IMR-90 (cell line): Measurements from ENCODE around the gene SPTLC3. TPM values are rescaled to one million over a fixed set of nuclear protein-coding genes. Genes with fewer than 3 reads are reported as not detected.

Experiments
- ATAC-seq: fragments of 200-7000 bp; cut with Tn5 transposase; 2 replicates; pipeline ENCODE4 v1.9.1; 2020; ENCODE audit warnings: low read depth, mild to moderate bottlenecking, moderate library complexity
- BruUV-seq: library from RNA; stranded (reverse); fragments of 400-500 nt; replicated peaks from 2 replicates; lab custom pipeline; 2021; lab: Mats Ljungman, UMichigan
- CTCF ChIA-PET: fragments of 300-600 bp; formaldehyde crosslinking; extraction: SDS; loops from one replicate; lab custom pipeline; 2021; ENCODE audit warnings: antibody characterized with exemption; lab: Yijun Ruan, JAX
- POLR2A ChIA-PET: fragments of 300-600 bp; sonication (Branson Sonifier 250); formaldehyde crosslinking; loops from one replicate; lab custom pipeline; 2022; ENCODE audit warnings: antibody characterized with exemption; ENCODE audit not compliant: unreplicated experiment; lab: Charles Lee
- DNase-seq: peaks from one replicate; pipeline ENCODE4 v3.0.0; 2013
- H2AFZ ChIP-seq: replicated peaks from 2 replicates; pipeline ENCODE3; 2013; ENCODE audit warnings: low read length, mild to moderate bottlenecking; ENCODE audit not compliant: poor library complexity
- H2AK5ac ChIP-seq: 2 replicates; pipeline ENCODE4 v1.6.1; 2013; ENCODE audit warnings: low read depth, low read length, inconsistent platforms
- H2AK9ac ChIP-seq: replicated peaks from 2 replicates; pipeline ENCODE3; 2013; ENCODE audit warnings: mild to moderate bottlenecking, low read depth, low read length, moderate library complexity; ENCODE audit not compliant: poor library complexity
- H2BK120ac ChIP-seq: 2 replicates; pipeline ENCODE4 v1.6.1; 2013; ENCODE audit warnings: low read depth, low read length, inconsistent platforms
- H2BK15ac ChIP-seq: 3 replicates; pipeline ENCODE4 v1.6.1; 2013; ENCODE audit warnings: low read depth, low read length, inconsistent platforms
- H2BK20ac ChIP-seq: 2 replicates; pipeline ENCODE4 v1.6.1; 2013; ENCODE audit warnings: low read depth, mild to moderate bottlenecking, inconsistent platforms, low read length, moderate library complexity
- H2BK5ac ChIP-seq: 2 replicates; pipeline ENCODE4 v1.6.1; 2013; ENCODE audit warnings: mild to moderate bottlenecking, low read depth, low read length, inconsistent platforms; ENCODE audit not compliant: poor library complexity, severe bottlenecking
- H3K14ac ChIP-seq: replicated peaks from 2 replicates; pipeline ENCODE4 v1.6.1; 2013; ENCODE audit warnings: low read depth, low read length, inconsistent platforms
- H3K18ac ChIP-seq: 2 replicates; pipeline ENCODE4 v1.6.1; 2013; ENCODE audit warnings: low read depth, low read length, control low read depth
- H3K23ac ChIP-seq: 2 replicates; pipeline ENCODE4 v1.6.1; 2013; ENCODE audit warnings: low read depth, low read length, inconsistent platforms
- H3K27ac ChIP-seq: 2 replicates; pipeline ENCODE4 v1.5.1; 2013; ENCODE audit warnings: mild to moderate bottlenecking, control low read depth, low read length; ENCODE audit not compliant: insufficient read depth
- H3K27me3 ChIP-seq: 2 replicates; pipeline ENCODE4 v1.6.1; 2013; ENCODE audit warnings: low read length; ENCODE audit not compliant: control insufficient read depth, insufficient read depth
- H3K36me3 ChIP-seq: 2 replicates; pipeline ENCODE4 v1.6.1; 2013; ENCODE audit warnings: low read length, mixed read lengths; ENCODE audit not compliant: control insufficient read depth, insufficient read depth
- H3K4ac ChIP-seq: 2 replicates; pipeline ENCODE4 v1.6.1; 2013; ENCODE audit warnings: low read depth, low read length, inconsistent platforms
- H3K4me1 ChIP-seq: 2 replicates; pipeline ENCODE4 v1.6.1; 2013; ENCODE audit warnings: low read length, mixed read lengths; ENCODE audit not compliant: control insufficient read depth, insufficient read depth
- H3K4me2 ChIP-seq: 2 replicates; pipeline ENCODE4 v1.6.1; 2013; ENCODE audit warnings: low read depth, mild to moderate bottlenecking, control low read depth, low read length, moderate library complexity
- H3K4me3 ChIP-seq: 2 replicates; pipeline ENCODE4 v1.5.1; 2013; ENCODE audit warnings: low read depth, mild to moderate bottlenecking, control low read depth, low read length, moderate library complexity; ENCODE audit not compliant: insufficient read depth
- H3K56ac ChIP-seq: 2 replicates; pipeline ENCODE4 v1.6.1; 2013; ENCODE audit warnings: low read length, inconsistent platforms; ENCODE audit not compliant: insufficient read depth; ENCODE audit errors: extremely low read depth
- H3K79me1 ChIP-seq, 2 experiments: 2 replicates each; pipeline ENCODE4 v1.6.1; 2013; ENCODE audit warnings: low read length in 2 of 2, inconsistent platforms in 1 of 2, low read depth in 1 of 2
- H3K9ac ChIP-seq: 2 replicates; pipeline ENCODE4 v1.6.1; 2013; ENCODE audit warnings: low read depth, low read length, control low read depth
- H3K9me1 ChIP-seq: 2 replicates; pipeline ENCODE4 v1.6.1; 2013; ENCODE audit warnings: low read length, inconsistent platforms; ENCODE audit not compliant: insufficient read depth
- H3K9me3 ChIP-seq: 2 replicates; pipeline ENCODE4 v1.6.1; 2013; ENCODE audit warnings: low read length; ENCODE audit not compliant: control insufficient read depth, insufficient read depth
- H4K20me1 ChIP-seq: 2 replicates; pipeline ENCODE4 v1.6.1; 2013; ENCODE audit warnings: low read length, inconsistent platforms; ENCODE audit not compliant: insufficient read depth
- H4K5ac ChIP-seq: 2 replicates; pipeline ENCODE4 v1.6.1; 2013; ENCODE audit warnings: mild to moderate bottlenecking, low read depth, low read length, control low read depth
- H4K8ac ChIP-seq, 2 experiments: 2 replicates each; pipeline ENCODE4 v1.6.1; 2013; ENCODE audit warnings: low read depth in 2 of 2, low read length in 2 of 2, control low read depth in 1 of 2, inconsistent platforms in 1 of 2
- H4K91ac ChIP-seq: 2 replicates; pipeline ENCODE4 v1.6.1; 2013; ENCODE audit warnings: low read depth, low read length, inconsistent platforms; ENCODE audit not compliant: insufficient read depth
- BHLHE40 ChIP-seq: fragments of 150-350 bp; IDR thresholded peaks from 2 replicates; pipeline ENCODE4 v1.6.1; 2016; ENCODE audit warnings: mild to moderate bottlenecking, low read depth, low read length
- CEBPB ChIP-seq: IDR thresholded peaks from 2 replicates; pipeline ENCODE4 v1.6.1; 2012; ENCODE audit warnings: low read depth, low read length, improper control_type of control experiment
- CHD1 ChIP-seq: IDR thresholded peaks from 2 replicates; pipeline ENCODE4 v1.6.1; 2012; ENCODE audit warnings: low read depth, low read length, improper control_type of control experiment
- CTCF ChIP-seq: conservative IDR thresholded peaks from 2 replicates; pipeline ENCODE4 v1.5.1; 2012; ENCODE audit warnings: mild to moderate bottlenecking, low read depth, low read length, improper control_type of control experiment
- ELK1 ChIP-seq: fragments of 150-350 bp; IDR thresholded peaks from 2 replicates; pipeline ENCODE4 v1.6.1; 2016; ENCODE audit warnings: low read depth, mild to moderate bottlenecking, low read length, moderate library complexity, borderline replicate concordance
- FOS ChIP-seq: fragments of 150-350 bp; IDR thresholded peaks from 2 replicates; pipeline ENCODE4 v1.6.1; 2016; ENCODE audit warnings: low read depth, low read length
- MAFK ChIP-seq: IDR thresholded peaks from 2 replicates; pipeline ENCODE4 v1.6.1; 2012; ENCODE audit warnings: low read depth, low read length, improper control_type of control experiment
- MAZ ChIP-seq: IDR thresholded peaks from 2 replicates; pipeline ENCODE4 v1.6.1; 2012; ENCODE audit warnings: low read depth, mild to moderate bottlenecking, low read length, improper control_type of control experiment, moderate library complexity, borderline replicate concordance
- MXI1 ChIP-seq: IDR thresholded peaks from 2 replicates; pipeline ENCODE4 v1.6.1; 2012; ENCODE audit warnings: low read depth, mild to moderate bottlenecking, low read length, moderate library complexity, borderline replicate concordance
- NFE2L2 ChIP-seq: fragments of 150-350 bp; IDR thresholded peaks from 2 replicates; pipeline ENCODE4 v1.6.1; 2016; ENCODE audit warnings: low read depth, mild to moderate bottlenecking, low read length
- POLR2A ChIP-seq: IDR thresholded peaks from 2 replicates; pipeline ENCODE4 v1.6.1; 2012; ENCODE audit warnings: mild to moderate bottlenecking, low read depth, low read length
- RAD21 ChIP-seq: IDR thresholded peaks from 2 replicates; pipeline ENCODE4 v1.6.1; 2012; ENCODE audit warnings: low read length, improper control_type of control experiment
- RCOR1 ChIP-seq: IDR thresholded peaks from 2 replicates; pipeline ENCODE4 v1.6.1; 2012; ENCODE audit warnings: mild to moderate bottlenecking, low read length, improper control_type of control experiment; ENCODE audit not compliant: insufficient replicate concordance
- RFX5 ChIP-seq: IDR thresholded peaks from 2 replicates; pipeline ENCODE4 v1.8.0; 2012; ENCODE audit warnings: low read depth, mild to moderate bottlenecking, low read length, moderate library complexity
- SMC3 ChIP-seq: fragments of 150-350 bp; IDR thresholded peaks from 2 replicates; pipeline ENCODE4 v1.6.1; 2016; ENCODE audit warnings: low read depth, mild to moderate bottlenecking, antibody characterized with exemption, low read length, moderate library complexity
- USF2 ChIP-seq: fragments of 150-350 bp; IDR thresholded peaks from 2 replicates; pipeline ENCODE4 v1.6.1; 2017; ENCODE audit warnings: mild to moderate bottlenecking, antibody characterized with exemption, low read length, low read depth
- WGBS, 2 experiments: methylation state at CpG; one replicate each; pipeline versions ENCODE4 v1.1.5 to v1.1.7; 2013; ENCODE audit warnings: missing lambda C conversion rate in 2 of 2; ENCODE audit not compliant: insufficient read length in 1 of 2; ENCODE audit errors: extremely low coverage in 2 of 2; 5-methylcytosine and 5-hydroxymethylcytosine counted together
- dilution Hi-C: fragments of 300-500 bp; cut with HindIII; formaldehyde crosslinking; loops from one replicate; pipeline ENCODE4 v1.14.3; 2018; ENCODE audit warnings: low sequenced_read_pairs; ENCODE audit not compliant: unreplicated experiment
- in situ Hi-C: fragments of 300-500 bp; cut with MboI; formaldehyde crosslinking; loops from 3 replicates; pipeline ENCODE4 v1.14.3; 2019; ENCODE audit warnings: low sequenced_read_pairs, inconsistent platforms, mixed read lengths
- intact Hi-C: fragments of 100-400 bp; cut with micrococcal nuclease; formaldehyde crosslinking; loops from 2 replicates; pipeline ENCODE4 v1.10.0; 2022
- polyA plus RNA-seq, 3 experiments: library from polyadenylated mRNA; depleted of rRNA; stranded (reverse); fragments of >200 nt; gene quantifications; 2 replicates each; pipeline ENCODE4 v1.2.3, GENCODE V29; 2012; ENCODE audit warnings: low replicate concordance in 1 of 3
- total RNA-seq: library from RNA; depleted of rRNA; stranded (reverse); fragments of >200 nt; gene quantifications from 2 replicates; pipeline ENCODE4 v1.2.3, GENCODE V29; 2012

Gene SPTLC3
- total and polyA plus RNA-seq, 2 of the 4 experiments (the other 2 are of a cell fraction) = 0.44 to 1.6 TPM

- Histone ChIP-seq H3K23ac (no peak overlapping the region), H4K8ac (no peak overlapping the region), H2BK120ac (no peak overlapping the region), H2AK5ac (no peak overlapping the region), H3K9me3 (no peaks in the 10 kb centered on the region), H3K14ac (no peak overlapping the region), H4K91ac (no peak overlapping the region), H3K9me1 (no peaks in the 10 kb centered on the region), H4K20me1 (no peaks in the 10 kb centered on the region), H2AFZ (no peak overlapping the region), H3K18ac (no peak overlapping the region), H3K9ac (no peak overlapping the region), H3K4me2 (no peak overlapping the region), H3K4ac (no peak overlapping the region), H3K27ac (no peak overlapping the region), H3K4me1 (no peaks in the 10 kb centered on the region), H3K27me3 (no peaks in the 10 kb centered on the region), H2BK20ac (no peak overlapping the region), H2AK9ac (no peak overlapping the region), H2BK5ac (no peak overlapping the region), H3K56ac (no peak overlapping the region), H3K79me1 (no peaks in the 10 kb centered on the region), H3K36me3 (no peaks in the 10 kb centered on the region), H2BK15ac (no peak overlapping the region), H4K5ac (no peak overlapping the region), H3K4me3 (no peak overlapping the region)
- ATAC-seq = no peak
- intact Hi-C loops = no loop called here
- dilution Hi-C loops = no loop called here
- in situ Hi-C loops = no loop called here
- no CpG with 5 or more reads among the region's 3 CpGs for WGBS, 2 experiments
- TF ChIP-seq RFX5 (no peak), POLR2A (no peak), NFE2L2 (no peak), BHLHE40 (no peak), MAZ (no peak), SMC3 (no peak), ELK1 (no peak), CHD1 (no peak), USF2 (no peak), FOS (no peak), CTCF (no peak), CEBPB (no peak), MAFK (no peak), RCOR1 (no peak), MXI1 (no peak), RAD21 (no peak)
- CTCF ChIA-PET = no interaction called here
- no peak for DNase-seq
- BruUV-seq = no TSS peak
- POLR2A ChIA-PET = no interaction called here
Observed at GRCh38 chr20:13068336-13068735, 59.6 kb downstream of the SPTLC3 start.
